HEK293 (cell line): ENCODE measurements around the gene ZNF429.
A peak's percentile ranks its signal among the peaks of the same experiment; 100 is the strongest.
"Not testable (repeated sequence)": the region's sequence is repeated elsewhere in the genome, so short reads cannot be mapped to it uniquely, and the experiment has no call there.

Experiments used
- CTCF ChIA-PET: fragments of 350-600 bp; formaldehyde crosslinking; extraction: SDS; loops from one replicate; lab custom pipeline; 2021; ENCODE audit warnings: antibody characterized with exemption; lab: Yijun Ruan, JAX
- POLR2A ChIA-PET: fragments of 300-600 bp; formaldehyde crosslinking; extraction: SDS; loops from one replicate; lab custom pipeline; 2020; ENCODE audit warnings: antibody characterized with exemption, inconsistent platforms; lab: Yijun Ruan, JAX
- H3K27ac ChIP-seq: fragments of 200-500 bp; sonication (Bioruptor generic); 2 replicates; pipeline ENCODE4 v1.5.1; 2014; ENCODE audit warnings: low read depth, low read length, control low read depth, inconsistent platforms; ENCODE audit errors: extremely low read depth
- H3K36me3 ChIP-seq, 2 experiments: fragments of 200-500 bp in 1 of 2; sonication (Bioruptor generic) in 1 of 2; 1 replicate in 1 of 2; 2 replicates in 1 of 2; pipeline ENCODE4 v1.5.1; 2014 to 2017; ENCODE audit warnings: inconsistent platforms in 2 of 2, low read length in 2 of 2; ENCODE audit not compliant: control insufficient read depth in 2 of 2, insufficient read depth in 1 of 2
- H3K4me1 ChIP-seq: fragments of 200-500 bp; sonication (Bioruptor generic); 2 replicates; pipeline ENCODE4 v1.5.1; 2014; ENCODE audit warnings: mild to moderate bottlenecking, low read length, inconsistent platforms; ENCODE audit not compliant: control insufficient read depth, insufficient read depth
- H3K4me3 ChIP-seq: 2 replicates; pipeline ENCODE4 v1.5.1; 2011; ENCODE audit warnings: low read depth, mild to moderate bottlenecking, control low read depth, low read length, moderate library complexity
- H3K9me3 ChIP-seq: fragments of 200-500 bp; sonication (Bioruptor generic); 2 replicates; pipeline ENCODE4 v1.5.1; 2014; ENCODE audit warnings: low read depth, low read length, inconsistent platforms; ENCODE audit not compliant: control insufficient read depth, insufficient read depth
- GLI4 ChIP-seq: fragments of 450-650 bp; formaldehyde crosslinking; IDR thresholded peaks from 2 replicates; pipeline ENCODE4 v1.5.1; 2016; ENCODE audit warnings: missing biosample characterization, missing genetic modification characterization
- KLF16 ChIP-seq: fragments of 450-650 bp; formaldehyde crosslinking; IDR thresholded peaks from 2 replicates; pipeline ENCODE4 v1.5.1; 2017; ENCODE audit warnings: missing biosample characterization, missing genetic modification characterization
- SP2 ChIP-seq: fragments of 450-650 bp; formaldehyde crosslinking; IDR thresholded peaks from 2 replicates; pipeline ENCODE4 v1.5.1; 2016; ENCODE audit warnings: missing biosample characterization, missing genetic modification characterization
- ZFHX2 ChIP-seq: fragments of 450-650 bp; formaldehyde crosslinking; conservative IDR thresholded peaks from 2 replicates; pipeline ENCODE4 v1.5.1; 2016; ENCODE audit warnings: missing biosample characterization, missing genetic modification characterization
- ZNF19 ChIP-seq: fragments of 450-650 bp; formaldehyde crosslinking; IDR thresholded peaks from 2 replicates; pipeline ENCODE4; 2016; ENCODE audit warnings: missing biosample characterization, missing genetic modification characterization, low read depth
- ZNF24 ChIP-seq: fragments of 450-650 bp; formaldehyde crosslinking; IDR thresholded peaks from 2 replicates; pipeline ENCODE4 v1.5.1; 2016; ENCODE audit warnings: missing biosample characterization, missing genetic modification characterization
- ZNF335 ChIP-seq: fragments of 450-650 bp; formaldehyde crosslinking; conservative IDR thresholded peaks from 2 replicates; pipeline ENCODE4 v1.5.1; 2016; ENCODE audit warnings: missing biosample characterization, missing genetic modification characterization
- ZNF501 ChIP-seq: fragments of 450-650 bp; formaldehyde crosslinking; IDR thresholded peaks from 2 replicates; pipeline ENCODE4 v1.5.1; 2016; ENCODE audit warnings: missing biosample characterization, missing genetic modification characterization
- ZNF626 ChIP-seq: fragments of 450-650 bp; sonication (Bioruptor Pico); formaldehyde crosslinking; IDR thresholded peaks from 2 replicates; pipeline ENCODE4 v1.5.1; 2018; ENCODE audit warnings: missing biosample characterization, missing genetic modification characterization, inconsistent platforms
- ZNF785 ChIP-seq: fragments of 450-650 bp; formaldehyde crosslinking; IDR thresholded peaks from 2 replicates; pipeline ENCODE4 v1.5.1; 2016; ENCODE audit warnings: missing biosample characterization, missing genetic modification characterization
- ZNF830 ChIP-seq: fragments of 450-650 bp; IDR thresholded peaks from 2 replicates; pipeline ENCODE4 v1.5.0; 2018; ENCODE audit warnings: missing biosample characterization, missing genetic modification characterization, low read depth, mild to moderate bottlenecking, moderate library complexity
- ZNF837 ChIP-seq: fragments of 450-650 bp; formaldehyde crosslinking; IDR thresholded peaks from 2 replicates; pipeline ENCODE4 v1.5.1; 2016; ENCODE audit warnings: missing biosample characterization, missing genetic modification characterization
- ZSCAN30 ChIP-seq: fragments of 450-650 bp; IDR thresholded peaks from 2 replicates; pipeline ENCODE4 v1.5.1; 2018; ENCODE audit warnings: missing biosample characterization, mild to moderate bottlenecking, missing genetic modification characterization, moderate library complexity
- TF ChIP-seq, protein P1 (sequence below): fragments of 450-650 bp; formaldehyde crosslinking; IDR thresholded peaks from 2 replicates; pipeline ENCODE4 v1.5.1; 2016; ENCODE audit warnings: missing biosample characterization, missing genetic modification characterization, low read depth
- TF ChIP-seq, protein P2 (sequence below): fragments of 450-650 bp; formaldehyde crosslinking; IDR thresholded peaks from 2 replicates; pipeline ENCODE4 v1.5.1; 2016; ENCODE audit warnings: missing biosample characterization, missing genetic modification characterization, low read depth
- TF ChIP-seq, protein P3 (sequence below): fragments of 450-650 bp; formaldehyde crosslinking; IDR thresholded peaks from 2 replicates; pipeline ENCODE4 v1.5.1; 2017; ENCODE audit warnings: missing biosample characterization, missing genetic modification characterization

Gene ZNF429

DNA sequence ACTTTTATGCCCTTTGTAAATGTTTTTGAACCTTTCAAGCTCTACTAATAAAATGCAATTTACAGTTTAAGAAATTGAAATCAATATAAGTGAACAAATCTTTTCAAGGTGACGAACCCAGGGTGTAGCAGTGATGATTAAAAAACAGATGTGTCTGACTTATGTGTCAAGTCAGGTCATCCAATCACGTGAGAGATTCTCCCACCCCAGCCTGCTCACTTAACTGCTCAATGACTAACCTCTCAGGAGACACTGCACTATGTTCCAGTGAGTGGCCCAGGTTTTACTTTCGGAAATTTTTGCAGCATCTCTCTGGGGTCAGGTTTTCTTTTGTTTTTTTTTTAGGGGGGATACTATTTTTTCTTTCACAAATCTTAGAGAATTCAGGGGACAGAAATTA, 60.7 kb downstream of the ZNF429 start (continued):
- TF ChIP-seq, protein P1, sequence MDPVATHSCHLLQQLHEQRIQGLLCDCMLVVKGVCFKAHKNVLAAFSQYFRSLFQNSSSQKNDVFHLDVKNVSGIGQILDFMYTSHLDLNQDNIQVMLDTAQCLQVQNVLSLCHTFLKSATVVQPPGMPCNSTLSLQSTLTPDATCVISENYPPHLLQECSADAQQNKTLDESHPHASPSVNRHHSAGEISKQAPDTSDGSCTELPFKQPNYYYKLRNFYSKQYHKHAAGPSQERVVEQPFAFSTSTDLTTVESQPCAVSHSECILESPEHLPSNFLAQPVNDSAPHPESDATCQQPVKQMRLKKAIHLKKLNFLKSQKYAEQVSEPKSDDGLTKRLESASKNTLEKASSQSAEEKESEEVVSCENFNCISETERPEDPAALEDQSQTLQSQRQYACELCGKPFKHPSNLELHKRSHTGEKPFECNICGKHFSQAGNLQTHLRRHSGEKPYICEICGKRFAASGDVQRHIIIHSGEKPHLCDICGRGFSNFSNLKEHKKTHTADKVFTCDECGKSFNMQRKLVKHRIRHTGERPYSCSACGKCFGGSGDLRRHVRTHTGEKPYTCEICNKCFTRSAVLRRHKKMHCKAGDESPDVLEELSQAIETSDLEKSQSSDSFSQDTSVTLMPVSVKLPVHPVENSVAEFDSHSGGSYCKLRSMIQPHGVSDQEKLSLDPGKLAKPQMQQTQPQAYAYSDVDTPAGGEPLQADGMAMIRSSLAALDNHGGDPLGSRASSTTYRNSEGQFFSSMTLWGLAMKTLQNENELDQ = no peak
- TF ChIP-seq ZNF837 (tag by site-specific recombination) = no peak
- TF ChIP-seq, protein P2, sequence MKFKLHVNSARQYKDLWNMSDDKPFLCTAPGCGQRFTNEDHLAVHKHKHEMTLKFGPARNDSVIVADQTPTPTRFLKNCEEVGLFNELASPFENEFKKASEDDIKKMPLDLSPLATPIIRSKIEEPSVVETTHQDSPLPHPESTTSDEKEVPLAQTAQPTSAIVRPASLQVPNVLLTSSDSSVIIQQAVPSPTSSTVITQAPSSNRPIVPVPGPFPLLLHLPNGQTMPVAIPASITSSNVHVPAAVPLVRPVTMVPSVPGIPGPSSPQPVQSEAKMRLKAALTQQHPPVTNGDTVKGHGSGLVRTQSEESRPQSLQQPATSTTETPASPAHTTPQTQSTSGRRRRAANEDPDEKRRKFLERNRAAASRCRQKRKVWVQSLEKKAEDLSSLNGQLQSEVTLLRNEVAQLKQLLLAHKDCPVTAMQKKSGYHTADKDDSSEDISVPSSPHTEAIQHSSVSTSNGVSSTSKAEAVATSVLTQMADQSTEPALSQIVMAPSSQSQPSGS (tag by site-specific recombination) = no peak
- TF ChIP-seq KLF16 (tag by site-specific recombination) = no peak
- TF ChIP-seq ZFHX2 (tag by site-specific recombination) = no peak
- no peak for TF ChIP-seq GLI4 (tag by site-specific recombination)
- no peak for TF ChIP-seq ZSCAN30 (tag by site-specific recombination)
- TF ChIP-seq, protein P3, sequence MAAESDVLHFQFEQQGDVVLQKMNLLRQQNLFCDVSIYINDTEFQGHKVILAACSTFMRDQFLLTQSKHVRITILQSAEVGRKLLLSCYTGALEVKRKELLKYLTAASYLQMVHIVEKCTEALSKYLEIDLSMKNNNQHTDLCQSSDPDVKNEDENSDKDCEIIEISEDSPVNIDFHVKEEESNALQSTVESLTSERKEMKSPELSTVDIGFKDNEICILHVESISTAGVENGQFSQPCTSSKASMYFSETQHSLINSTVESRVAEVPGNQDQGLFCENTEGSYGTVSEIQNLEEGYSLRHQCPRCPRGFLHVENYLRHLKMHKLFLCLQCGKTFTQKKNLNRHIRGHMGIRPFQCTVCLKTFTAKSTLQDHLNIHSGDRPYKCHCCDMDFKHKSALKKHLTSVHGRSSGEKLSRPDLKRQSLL (tag by site-specific recombination) = no peak
- no peak for TF ChIP-seq ZNF24
- no peak for TF ChIP-seq ZNF19 (tag by site-specific recombination)

DNA sequence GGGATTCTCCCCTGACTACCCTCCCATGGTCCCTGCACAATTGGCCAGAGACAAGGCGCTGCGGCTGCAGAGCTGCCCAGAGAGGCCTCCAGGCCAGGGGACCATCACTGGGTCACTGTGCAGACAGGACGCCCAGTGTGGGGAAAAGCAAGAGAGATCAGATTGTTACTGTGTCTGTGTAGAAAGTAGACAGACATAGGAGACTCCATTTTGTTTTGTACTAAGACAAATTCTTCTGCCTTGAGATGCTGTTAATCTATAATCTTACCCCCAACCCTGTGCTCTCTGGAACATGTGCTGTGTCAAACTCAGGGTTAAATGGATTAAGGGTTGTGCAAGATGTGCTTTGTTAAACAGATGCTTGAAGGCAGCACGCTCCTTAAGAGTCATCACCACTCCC, 62.4 kb downstream of the ZNF429 start:
- H3K36me3 ChIP-seq, POLR2A ChIA-PET, H3K4me1 ChIP-seq, H3K4me3 ChIP-seq, H3K9me3 ChIP-seq, H3K27ac ChIP-seq, CTCF ChIA-PET: not testable (repeated sequence)

DNA sequence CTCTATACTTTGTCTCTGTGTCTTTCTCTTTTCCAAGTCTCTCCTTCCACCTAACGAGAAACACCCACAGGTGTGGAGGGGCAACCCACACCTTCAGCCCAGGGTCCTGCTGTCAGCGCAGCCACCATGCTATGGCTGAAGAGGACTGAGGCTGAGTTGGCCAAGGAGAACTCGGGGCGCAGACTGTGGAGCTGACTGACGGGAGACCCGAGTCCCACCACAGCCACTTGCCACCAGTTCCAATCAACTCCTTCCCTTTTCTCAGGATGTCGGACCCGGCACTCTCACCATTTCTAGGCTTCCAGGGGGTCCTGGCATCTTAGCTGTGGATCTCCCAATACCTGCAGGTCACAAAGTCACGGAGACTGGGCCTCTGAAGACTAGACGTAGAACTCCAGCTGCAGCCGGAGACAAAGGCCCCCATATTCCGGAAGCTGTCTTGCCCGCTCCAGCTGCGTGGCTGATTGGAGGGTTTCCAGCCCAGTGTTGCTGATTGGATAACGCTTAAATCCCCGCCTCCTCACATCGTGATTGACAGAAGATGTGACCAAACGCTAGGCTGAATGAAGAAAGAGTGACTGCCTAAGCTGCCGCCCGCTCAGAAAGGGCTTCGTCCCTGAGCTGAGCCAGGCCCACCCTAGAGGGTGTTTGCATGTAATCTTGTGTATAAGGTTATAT, 63.6 kb downstream of the ZNF429 start:
- TF ChIP-seq ZNF785 (tag by site-specific recombination) (no peak), ZNF830 (tag by site-specific recombination) (no peak), ZNF626 (tag by site-specific recombination) (no peak), SP2 (tag by site-specific recombination) (peak; percentile 60)
- ChIA-PET POLR2A (no interaction called here), CTCF (interaction anchor here (0.6 kb wide), 1 partner anchor 1050 kb away, joined by 3 read pairs; no protein-coding TSS in a partner anchor)
- Histone ChIP-seq H3K27ac (no peak overlapping the region), H3K9me3 (peaks cover 2% of the 10 kb centered on the region; the same call in 1 of the 2 replicates), H3K36me3 (no peaks in the 10 kb centered on the region), H3K4me3 (no peak overlapping the region), H3K4me1 (no peaks in the 10 kb centered on the region)

DNA sequence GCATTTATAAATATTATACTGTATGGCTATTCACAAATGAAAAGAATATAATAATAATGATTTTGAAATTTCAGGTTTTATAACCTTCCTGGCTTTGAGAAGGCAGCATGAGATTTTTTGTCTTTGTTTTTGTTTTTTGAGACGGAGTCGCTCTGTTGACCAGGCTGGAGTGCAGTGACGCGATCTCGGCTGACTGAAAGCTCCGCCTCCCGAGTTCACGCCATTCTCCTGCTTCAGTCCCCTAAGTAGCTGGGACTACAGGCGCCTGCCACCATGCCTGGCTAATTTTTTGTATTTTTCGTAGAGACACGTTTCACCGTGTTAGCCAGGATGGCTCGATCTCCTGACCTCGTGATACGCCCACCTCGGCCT, 64.1 kb downstream of the ZNF429 start:
- Histone ChIP-seq H3K27ac (no peak overlapping the region), H3K4me3 (no peak overlapping the region)
- CTCF ChIA-PET = interaction anchor here (0.6 kb wide), 1 partner anchor 1049 kb away, joined by 3 read pairs; no protein-coding TSS in a partner anchor

More for the DNA sequence above, 64.1 kb downstream of the ZNF429 start:
- Histone ChIP-seq H3K4me1 (no peaks in the 10 kb centered on the region), H3K36me3 (no peaks in the 10 kb centered on the region), H3K9me3 (peaks cover 2% of the 10 kb centered on the region; the same call in 1 of the 2 replicates)
- peak; percentile 38; the same call in 1 of the 2 replicates for TF ChIP-seq ZNF335 (tag by site-specific recombination)
- no peak for TF ChIP-seq ZNF501
- POLR2A ChIA-PET = no interaction called here
